HG03060 (cell line): ENCODE data around the gene STIM2.
"Not testable (repeated sequence)": the region's sequence is repeated elsewhere in the genome, so short reads cannot be mapped to it uniquely, and the experiment has no call there.

Experiments
- ATAC-seq: cut with Tn5 transposase; IDR thresholded peaks from one replicate; pipeline ENCODE4 v1.9.1; 2021; ENCODE audit warnings: low read depth, moderate number of reproducible peaks; ENCODE audit not compliant: unreplicated experiment

STIM2 gene

DNA sequence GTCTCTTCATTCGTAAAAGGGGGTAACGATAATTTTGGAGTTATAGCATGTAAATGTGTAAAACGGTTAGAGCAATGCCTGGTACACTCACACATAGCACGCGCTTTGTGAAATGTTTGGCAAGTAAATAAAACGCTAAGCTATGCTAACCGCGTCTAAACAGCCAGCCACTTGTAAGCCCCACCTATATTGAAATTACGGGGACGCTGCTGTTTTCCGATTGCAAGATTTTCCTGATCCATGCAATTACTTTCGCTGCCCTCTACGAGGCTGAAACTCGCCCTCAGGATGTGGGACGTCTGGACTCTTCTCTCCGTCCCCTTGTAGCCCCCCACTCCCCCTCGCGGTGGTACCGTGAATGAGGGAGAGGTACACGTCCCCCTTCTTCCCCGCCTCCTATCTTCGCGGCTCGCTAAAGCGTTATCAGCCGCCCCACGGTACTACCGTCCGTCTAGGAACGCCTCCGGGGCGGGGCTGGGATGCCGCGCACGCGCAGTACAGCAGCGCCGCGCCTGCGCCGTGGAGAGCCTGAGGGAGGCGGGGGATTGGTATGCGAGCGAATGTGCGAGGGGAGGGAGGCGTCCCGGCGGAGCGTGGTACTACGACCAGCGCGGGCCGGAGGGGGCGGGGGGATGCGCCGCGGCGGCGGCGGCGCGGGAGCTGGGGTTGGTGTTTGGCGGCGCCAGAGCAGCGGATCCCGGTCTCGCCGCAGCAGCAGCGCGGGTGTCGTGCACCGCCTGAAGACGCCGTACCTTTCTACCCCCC lies at the start of gene STIM2:
Gene STIM2 (plus strand): TSS at position 685 of the 765 bp plus-strand sequence.
- peak; percentile 50 for ATAC-seq

DNA sequence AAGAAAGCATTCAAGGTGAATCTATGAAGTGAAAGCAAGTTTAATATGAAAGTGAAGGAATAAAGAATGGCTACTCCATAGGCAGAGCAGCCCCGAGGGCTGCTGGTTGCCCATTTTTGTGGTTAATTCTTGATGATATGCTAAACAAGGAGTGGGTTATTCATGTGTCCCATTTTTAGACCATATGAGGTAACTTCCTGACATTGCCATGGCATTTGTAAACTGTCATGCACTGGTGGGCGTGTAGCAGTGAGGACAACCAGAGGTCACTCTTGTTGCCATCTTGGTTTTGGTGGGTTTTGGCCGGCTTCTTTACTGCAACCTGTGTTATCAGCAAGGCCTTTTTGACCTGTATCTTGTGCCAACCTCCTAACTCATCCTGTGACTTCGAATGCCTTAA lies 49.1 kb upstream of the STIM2 start:
- not testable (repeated sequence) for ATAC-seq

DNA sequence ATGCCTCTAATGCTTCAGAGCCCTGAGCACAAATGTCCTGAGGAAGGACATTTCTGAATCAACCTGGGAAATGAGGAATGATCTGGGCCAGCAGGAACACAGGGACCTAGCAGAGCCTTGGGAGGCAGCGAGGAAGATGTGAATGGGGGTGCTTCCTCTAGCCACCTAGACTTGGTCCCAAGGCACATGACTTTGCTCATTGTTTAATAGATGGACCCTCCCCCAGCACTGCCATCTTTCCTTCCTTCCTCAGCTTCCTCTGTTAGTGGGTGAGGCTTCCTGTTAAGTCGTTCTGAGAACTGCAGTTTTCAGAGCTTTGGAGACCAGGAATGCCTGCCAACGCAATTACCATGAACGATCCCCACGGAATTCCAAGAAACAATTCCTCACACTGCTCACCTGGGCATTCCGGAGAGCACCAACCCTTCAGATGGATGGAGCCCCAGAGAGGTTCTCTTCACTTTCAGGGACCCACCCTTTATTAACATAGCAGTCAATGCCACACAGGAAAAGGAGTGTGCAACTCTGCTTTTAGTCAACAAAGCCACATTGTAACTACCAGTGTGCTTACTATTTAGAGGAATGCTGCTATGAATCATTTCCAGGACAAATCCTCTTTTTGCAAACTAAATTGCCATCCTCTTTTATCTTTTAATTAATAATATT lies 48.5 kb upstream of the STIM2 start:
- no peak for ATAC-seq

DNA sequence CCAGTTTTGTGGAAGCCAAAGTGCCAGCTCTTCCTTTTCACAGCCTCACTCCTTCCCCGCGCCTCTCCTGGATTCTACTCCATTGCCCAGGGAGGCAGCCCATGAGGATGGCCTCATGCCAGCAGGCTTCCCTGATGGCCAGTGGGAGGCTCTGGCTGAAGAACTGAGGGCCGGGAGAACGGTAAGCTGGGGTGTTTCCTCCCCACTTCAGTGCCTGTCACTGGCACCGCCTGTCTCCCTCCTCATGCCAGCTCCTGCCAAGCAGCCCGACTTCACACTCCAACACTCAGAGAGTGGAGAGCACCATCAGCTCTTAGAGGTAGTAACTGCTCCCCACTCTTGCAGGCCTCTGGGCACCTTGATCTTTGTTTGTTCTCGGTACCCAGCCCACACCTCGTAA lies 46.9 kb upstream of the STIM2 start:
- no peak for ATAC-seq

DNA sequence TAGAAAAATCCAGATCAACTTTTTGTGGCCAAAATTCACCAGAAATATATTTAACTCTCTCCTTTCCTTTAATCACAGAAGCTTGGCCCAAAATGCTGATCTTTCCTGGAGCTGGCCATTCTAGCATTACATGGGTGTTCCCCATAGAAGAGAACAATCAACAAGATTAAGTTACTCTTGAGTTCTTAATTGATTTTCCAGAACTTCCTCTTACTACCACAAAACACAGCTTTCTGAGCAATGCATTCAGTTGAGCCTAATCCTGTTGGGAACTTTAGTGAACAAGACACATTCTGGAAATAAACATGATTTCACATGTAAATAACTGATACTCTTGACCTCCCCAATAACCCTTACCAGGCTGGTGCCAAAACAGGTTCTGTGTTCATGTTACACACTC lies 45.4 kb upstream of the STIM2 start:
- no peak for ATAC-seq

DNA sequence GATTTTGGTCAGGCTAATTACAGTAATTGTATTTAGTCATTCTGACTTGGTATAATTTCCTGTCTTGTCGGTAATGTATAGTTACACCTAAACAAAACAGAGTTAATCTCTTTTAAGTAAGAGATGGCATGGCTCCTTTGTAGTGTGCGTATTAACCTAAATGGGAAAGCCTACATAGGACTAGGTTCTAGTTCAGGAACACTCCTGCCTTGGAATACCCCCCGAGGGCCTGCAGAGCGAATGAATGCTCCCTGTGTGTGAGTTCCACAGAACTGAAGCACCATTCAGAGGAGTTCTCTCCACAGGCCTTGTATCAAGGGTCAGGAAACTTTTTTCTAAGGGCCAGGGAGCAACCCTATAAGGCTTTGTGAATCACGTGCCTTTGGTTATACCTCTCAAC lies 44.9 kb upstream of the STIM2 start:
- ATAC-seq: no peak

DNA sequence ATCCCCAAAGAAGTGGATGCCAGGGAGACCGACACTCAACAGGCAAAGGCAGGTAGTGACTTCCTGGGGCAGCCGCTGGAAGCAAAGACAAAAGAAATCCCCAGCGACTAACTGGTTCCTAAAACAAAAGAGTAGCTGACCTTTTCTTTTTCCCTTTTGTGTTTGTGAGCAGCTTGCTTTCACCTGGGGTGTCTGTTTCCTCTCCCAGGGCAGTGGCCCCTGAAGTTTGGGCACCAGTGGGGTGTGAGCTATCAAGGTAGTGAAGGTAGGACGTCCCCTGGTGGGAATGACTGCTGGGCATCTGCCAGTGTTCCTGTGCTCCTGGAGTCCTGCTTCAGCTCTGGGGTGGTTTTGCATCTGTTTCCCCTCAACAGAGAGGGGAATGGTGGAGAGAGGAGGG lies 41.6 kb upstream of the STIM2 start:
- ATAC-seq: no peak

DNA sequence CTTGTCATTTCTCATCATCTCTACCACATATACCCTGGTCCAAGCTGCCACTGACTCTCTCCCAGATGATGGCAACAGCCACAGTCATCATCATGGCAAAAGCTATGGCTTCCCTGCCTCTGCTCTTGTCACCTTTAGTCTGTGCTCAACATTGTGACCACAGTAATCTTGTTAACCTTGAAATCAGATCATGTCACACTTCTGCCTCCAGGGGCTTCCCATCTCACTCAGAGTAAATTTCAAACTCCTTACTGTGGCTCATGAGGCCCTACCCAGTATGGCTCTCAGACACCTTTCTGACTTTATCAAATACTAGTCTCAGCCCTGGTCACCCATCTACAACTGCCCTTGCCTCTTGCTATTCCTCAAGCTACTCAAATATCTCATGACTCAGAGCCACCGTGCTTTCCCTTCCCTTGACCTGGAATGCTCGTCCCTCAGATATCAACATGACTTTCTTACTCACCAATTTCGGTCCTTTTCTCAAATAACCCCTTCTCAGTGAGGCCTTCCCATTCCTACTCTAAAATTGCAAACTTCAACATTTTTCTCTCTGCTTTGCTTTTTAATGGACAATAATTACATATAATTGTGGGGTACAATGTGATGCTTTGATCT lies 41.1 kb upstream of the STIM2 start:
- ATAC-seq: no peak

DNA sequence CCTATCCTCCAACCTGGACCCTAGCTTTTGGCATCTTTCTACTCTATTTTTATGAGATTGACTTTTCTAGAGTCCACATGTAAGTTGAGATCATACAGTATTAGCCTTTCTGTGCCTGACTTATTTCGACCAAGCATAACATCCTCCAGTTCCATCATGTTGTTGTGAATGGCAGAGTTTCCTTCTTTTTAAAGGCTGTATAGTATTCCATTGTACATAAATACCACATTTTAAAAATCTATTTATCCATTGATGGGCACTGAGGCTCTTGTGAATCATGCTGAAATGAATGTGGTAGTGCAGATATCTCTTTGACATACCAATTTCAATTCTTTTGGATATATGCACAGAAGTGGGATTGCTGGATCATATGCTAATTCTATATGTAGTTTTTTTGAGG lies 40.3 kb upstream of the STIM2 start:
- no peak for ATAC-seq

DNA sequence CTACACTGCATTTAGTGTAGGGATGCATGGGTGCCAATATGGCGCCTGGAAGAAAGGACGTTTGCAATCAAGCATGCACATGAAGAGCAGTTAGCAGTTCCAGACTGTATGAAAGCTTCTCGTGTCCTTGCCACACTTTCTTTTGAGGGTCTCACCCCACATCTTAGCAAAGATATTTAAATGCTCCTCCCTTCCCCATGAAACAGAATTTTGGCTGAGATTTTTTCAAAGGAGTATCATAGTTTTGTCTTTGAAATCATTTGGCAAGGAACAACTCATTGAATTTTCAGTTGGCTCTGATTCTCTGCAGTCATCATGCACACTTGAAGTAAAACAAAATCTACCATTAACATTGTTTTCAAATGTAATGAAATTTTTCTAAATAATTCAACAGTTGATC lies 39.6 kb upstream of the STIM2 start:
- ATAC-seq: no peak

DNA sequence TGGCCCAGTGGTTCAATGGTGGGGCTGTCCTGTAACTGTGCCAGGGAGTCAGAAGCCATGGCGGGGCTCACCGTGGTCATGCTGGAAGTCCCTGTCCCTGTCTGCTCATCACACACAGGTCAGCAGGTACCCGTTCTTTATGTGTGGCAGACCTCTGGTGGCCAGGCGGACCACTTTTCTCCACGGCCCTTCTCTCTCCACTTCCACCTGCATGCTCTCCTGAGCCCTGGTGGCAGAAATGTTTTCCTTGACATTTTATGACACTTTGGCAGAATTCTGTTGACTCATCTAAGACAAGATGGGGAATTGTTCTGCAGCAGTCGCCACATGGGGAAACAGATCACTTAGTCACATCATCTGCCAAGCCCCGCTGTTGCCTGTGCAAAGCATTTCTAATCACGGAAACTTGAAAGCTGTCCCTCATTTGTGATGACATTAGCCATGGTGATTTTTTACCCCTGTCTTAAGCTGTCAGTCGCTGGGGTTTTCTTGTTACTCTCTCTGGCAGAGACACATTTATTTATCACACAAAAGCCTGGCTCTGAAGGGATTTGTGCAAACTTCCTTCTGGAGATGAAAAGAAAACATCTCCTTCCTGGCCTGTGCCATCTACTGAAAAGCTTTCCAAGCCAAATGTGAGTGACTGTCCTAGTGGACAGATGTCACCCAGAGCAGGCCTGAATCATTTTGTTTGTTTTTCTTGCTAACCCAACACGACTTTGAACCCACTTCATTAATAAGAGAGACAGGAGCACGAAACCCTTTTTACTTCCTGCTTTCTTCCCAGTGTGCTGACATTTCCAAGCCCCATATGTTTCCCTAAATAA lies 38.8 kb upstream of the STIM2 start:
- ATAC-seq: no peak

DNA sequence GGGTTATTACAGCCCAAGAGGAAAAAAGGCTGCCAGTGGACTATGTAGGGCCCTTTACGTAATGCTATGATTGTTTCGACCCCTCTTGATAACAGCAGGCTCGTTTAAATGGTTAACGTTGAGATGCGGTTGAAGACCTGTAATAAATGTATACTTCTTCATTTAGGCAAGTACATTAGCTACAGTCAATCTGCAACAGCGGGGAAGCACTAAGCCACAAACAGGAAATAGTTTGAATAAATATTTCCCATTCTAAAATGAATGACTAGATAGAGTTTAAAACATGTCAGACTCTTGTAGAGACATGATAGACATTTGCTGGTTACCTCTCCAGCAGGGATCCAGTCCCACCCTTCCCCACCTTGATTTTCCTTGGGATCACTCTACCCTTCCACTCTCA lies 38.1 kb upstream of the STIM2 start:
- ATAC-seq: peak; percentile 42

DNA sequence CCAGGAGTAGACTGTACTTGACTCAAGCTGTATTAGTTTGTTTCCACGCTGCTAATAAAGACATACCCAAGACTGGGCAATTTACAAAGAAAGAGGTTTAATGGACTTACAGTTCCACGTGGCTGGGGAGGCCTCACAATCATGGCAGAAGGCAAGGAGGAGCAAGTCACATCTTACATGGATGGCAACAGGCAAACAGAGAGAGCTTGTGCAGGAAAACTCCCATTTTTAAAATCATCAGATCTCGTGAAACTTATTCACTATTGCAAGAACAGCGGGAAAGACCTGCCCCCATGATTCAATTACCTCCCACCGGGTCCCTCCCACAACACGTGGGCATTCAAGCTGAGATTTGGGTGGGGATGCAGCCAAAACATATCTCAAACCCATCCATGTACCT lies 37.7 kb upstream of the STIM2 start:
- ATAC-seq: not testable (repeated sequence)

DNA sequence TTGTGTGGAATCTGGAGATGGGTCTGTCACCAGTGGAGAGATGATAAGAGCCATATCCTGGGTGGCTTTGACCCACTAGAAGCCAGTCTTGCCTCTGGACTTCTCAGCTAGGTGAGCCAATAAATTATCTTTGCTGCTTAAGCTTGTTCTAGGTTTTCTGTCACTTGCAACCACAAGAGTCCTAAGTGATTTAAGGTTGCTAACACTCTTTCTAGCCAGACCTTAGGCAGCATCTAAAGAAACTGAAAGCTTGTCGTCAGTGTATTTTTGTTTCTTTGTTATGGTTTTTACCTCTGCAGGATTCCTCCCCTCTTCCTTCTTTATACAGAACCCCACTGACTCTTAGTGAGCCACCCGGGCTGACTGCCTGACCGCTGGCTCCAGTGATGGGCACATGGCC lies 37.1 kb upstream of the STIM2 start:
- ATAC-seq: no peak

DNA sequence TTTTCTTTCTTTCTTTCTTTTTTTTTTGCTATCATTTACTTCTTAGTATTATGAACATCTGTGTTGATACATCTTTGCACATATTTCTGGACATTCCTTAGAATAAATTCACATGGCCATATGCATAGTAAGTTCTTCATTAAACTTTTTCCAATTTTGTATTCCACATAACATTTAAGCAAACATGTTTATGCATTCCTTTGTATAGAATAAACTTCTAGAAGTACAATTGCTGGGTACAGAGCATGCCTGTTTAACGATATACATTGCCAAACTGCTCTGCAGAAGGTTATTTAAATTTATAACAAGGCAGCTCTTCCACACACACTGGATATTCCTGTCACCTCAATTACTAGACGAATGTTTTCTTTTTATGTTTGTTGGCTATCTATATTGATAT lies 36.0 kb upstream of the STIM2 start:
- no peak for ATAC-seq

DNA sequence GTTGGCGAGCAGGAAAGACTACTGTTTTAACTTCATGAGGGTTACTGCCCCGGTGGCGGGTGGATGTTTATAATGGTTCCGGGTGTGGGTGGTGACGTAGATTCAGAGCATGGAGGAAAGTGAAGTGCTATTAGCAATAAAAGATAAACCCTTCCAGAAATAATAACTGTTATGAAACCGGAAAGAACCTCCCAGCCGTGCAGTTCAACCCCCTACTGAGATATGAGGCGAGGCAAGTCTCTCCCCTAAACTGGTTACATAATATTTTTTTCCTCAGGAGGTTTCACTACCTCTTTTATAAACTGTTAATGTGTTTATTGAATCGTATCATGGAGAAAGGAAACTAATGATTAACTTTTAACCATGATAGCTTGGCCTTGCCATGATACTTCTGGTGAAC lies 33.9 kb upstream of the STIM2 start:
- ATAC-seq: peak; percentile 86

DNA sequence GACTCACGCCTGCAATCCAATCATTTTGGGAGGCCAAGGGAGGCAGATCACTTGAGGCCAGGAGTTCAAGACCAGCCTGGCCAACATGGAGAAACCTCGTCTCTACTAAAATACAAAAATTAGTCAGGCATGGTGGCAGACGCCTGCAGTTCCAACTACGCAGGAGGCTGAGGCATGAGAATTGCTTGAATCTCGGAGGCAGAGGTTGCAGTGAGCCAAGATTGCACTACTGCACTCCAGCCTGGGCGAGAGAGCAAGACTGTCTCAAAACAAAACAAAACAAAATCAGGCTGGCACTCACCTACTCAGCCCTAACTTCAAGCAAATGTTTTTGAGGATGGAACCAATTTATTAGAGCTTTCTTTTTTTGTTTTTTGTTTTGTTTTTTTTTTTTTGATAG lies 33.3 kb upstream of the STIM2 start:
- not testable (repeated sequence) for ATAC-seq

DNA sequence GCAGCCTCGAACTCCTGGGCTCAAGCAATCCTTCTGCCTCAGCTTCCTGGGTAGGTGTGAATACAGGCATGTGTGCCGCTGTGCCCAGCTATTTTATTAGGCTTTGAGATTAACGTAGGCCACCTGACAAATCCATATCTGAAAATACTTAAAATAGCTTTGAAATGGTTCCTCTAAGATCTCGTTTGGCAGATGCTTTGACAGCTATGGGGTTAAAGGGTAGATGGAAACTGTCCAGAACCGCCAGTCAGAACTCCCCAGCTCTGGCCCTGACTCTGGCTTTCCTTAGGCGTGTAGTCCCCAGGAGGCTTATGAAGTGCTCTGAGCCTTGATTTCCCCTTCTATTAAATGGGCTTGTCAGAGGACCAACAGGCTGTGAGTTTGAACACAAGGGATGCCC lies 32.8 kb upstream of the STIM2 start:
- ATAC-seq: no peak

DNA sequence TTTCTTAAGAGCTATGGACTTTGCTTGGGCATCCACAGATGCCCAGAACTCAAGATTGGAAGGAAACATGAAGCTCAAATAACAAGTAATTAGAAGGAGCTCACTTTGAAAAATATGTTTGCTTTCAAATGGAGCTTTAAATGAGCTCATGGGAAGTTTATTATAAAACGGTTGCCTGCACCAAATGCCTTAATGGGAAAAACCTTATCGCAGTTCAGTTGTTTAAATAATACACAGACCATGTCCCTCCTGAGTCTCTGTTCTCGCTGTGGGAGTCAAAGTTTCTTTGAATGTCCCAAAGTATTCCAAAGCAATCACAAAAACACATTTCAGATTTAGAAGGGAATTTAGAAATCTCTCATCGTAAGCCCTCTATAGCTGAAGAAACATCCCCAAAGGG lies 31.6 kb upstream of the STIM2 start:
- no peak for ATAC-seq

DNA sequence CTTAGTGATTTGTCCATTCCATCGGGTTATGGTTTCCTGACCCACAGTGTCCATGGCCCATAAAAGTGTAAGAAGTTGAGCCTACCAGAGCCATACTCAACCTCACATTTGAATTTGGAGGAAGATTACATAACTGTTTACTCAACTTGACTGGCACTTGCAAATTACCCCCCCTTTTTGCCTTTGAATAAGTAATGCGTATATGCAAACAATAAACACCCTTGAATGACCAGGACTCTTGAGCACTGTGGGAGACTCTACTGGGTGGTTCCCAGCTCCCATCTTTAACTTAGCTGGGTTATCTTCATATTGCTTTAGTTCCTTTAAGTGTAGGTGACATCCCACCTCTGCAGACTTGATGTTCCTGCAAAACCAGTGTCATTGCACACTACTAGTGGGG lies 30.6 kb upstream of the STIM2 start:
- ATAC-seq: no peak

DNA sequence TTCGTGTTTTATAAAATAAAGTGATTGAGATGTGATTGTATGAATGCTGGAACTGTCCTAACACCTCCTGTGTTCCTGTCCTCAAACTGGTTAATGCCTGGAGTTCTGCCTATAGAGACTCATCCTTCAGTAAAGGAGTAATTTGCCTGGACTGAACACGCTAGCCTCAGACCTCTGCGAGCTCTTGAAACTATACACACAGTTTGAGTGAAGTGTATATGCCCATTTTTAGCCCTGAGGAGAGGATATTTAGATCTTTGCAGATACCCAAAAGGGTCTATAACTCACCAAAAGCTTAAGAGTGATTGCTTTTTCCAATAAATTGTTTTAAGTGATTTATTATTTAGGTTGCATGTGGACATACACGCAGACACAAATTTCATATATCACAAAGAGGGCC lies 29.9 kb upstream of the STIM2 start:
- ATAC-seq: no peak
